GM12865 (cell line): Measurements from ENCODE around the gene PPRC1.

Experiments
- DNase-seq: peaks from one replicate; pipeline ENCODE4 v3.0.0; 2010; ENCODE audit warnings: low read depth
- H3K4me3 ChIP-seq: 2 replicates; pipeline ENCODE4 v1.5.1; 2011; ENCODE audit warnings: mild to moderate bottlenecking, low read depth, low read length, control low read depth
- TF ChIP-seq, protein P1 (sequence below): IDR thresholded peaks from 2 replicates; pipeline ENCODE4 v1.5.1; 2011; ENCODE audit warnings: low read length, control low read depth, low read depth, inconsistent platforms; ENCODE audit not compliant: insufficient read depth; ENCODE audit errors: missing control alignments

Gene PPRC1

DNA sequence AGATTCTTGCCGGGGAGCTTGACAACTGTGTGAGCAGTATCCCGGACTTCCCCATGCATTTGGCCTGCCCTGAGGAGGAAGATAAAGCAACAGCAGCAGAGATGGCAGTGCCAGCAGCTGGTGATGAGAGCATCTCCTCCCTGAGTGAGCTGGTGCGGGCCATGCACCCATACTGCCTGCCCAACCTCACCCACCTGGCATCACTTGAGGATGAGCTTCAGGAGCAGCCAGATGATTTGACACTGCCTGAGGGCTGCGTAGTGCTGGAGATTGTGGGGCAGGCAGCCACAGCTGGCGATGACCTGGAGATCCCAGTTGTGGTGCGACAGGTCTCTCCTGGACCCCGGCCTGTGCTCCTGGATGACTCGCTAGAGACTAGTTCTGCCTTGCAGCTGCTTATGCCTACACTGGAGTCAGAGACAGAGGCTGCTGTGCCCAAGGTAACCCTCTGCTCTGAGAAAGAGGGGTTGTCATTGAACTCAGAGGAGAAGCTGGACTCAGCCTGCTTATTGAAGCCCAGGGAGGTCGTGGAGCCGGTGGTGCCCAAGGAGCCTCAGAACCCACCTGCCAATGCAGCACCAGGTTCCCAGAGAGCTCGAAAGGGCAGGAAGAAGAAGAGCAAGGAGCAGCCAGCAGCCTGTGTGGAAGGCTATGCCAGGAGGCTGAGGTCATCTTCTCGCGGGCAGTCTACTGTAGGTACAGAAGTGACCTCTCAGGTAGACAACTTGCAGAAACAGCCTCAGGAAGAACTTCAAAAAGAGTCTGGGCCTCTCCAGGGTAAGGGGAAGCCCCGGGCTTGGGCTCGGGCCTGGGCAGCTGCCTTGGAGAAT is 6.7 kb downstream of the PPRC1 start:
- no peak for DNase-seq
- no peak overlapping the region for H3K4me3 ChIP-seq
- TF ChIP-seq, protein P1, sequence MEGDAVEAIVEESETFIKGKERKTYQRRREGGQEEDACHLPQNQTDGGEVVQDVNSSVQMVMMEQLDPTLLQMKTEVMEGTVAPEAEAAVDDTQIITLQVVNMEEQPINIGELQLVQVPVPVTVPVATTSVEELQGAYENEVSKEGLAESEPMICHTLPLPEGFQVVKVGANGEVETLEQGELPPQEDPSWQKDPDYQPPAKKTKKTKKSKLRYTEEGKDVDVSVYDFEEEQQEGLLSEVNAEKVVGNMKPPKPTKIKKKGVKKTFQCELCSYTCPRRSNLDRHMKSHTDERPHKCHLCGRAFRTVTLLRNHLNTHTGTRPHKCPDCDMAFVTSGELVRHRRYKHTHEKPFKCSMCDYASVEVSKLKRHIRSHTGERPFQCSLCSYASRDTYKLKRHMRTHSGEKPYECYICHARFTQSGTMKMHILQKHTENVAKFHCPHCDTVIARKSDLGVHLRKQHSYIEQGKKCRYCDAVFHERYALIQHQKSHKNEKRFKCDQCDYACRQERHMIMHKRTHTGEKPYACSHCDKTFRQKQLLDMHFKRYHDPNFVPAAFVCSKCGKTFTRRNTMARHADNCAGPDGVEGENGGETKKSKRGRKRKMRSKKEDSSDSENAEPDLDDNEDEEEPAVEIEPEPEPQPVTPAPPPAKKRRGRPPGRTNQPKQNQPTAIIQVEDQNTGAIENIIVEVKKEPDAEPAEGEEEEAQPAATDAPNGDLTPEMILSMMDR: no peak

DNA sequence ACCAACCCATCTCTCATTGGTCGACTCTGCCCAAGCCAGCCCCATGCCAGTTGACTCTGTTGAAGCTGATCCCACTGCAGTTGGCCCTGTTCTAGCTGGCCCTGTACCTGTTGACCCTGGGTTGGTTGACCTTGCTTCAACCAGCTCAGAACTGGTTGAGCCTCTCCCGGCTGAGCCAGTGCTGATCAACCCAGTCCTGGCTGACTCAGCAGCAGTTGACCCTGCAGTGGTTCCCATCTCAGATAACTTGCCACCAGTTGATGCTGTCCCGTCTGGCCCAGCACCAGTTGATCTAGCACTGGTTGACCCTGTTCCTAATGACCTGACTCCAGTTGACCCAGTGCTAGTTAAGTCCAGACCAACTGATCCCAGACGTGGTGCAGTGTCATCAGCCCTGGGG is 7.4 kb downstream of the PPRC1 start:
- DNase-seq: no peak
- H3K4me3 ChIP-seq: no peak overlapping the region
- TF ChIP-seq, protein P1: no peak

DNA sequence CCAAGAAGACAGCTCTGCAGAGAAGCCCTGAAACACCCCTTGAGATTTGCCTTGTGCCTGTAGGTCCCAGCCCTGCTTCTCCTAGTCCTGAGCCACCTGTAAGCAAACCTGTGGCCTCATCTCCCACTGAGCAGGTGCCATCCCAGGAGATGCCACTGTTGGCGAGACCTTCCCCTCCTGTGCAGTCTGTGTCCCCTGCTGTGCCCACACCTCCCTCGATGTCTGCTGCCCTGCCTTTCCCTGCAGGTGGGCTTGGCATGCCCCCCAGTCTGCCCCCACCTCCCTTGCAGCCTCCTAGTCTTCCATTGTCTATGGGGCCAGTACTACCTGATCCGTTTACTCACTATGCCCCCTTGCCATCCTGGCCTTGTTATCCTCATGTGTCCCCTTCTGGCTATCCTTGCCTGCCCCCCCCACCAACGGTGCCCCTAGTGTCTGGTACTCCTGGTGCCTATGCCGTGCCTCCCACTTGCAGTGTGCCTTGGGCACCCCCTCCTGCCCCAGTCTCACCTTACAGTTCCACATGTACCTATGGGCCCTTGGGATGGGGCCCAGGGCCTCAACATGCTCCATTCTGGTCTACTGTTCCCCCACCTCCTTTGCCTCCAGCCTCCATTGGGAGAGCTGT is 8.2 kb downstream of the PPRC1 start:
- TF ChIP-seq, protein P1: no peak
- H3K4me3 ChIP-seq: no peak overlapping the region
- DNase-seq: no peak

DNA sequence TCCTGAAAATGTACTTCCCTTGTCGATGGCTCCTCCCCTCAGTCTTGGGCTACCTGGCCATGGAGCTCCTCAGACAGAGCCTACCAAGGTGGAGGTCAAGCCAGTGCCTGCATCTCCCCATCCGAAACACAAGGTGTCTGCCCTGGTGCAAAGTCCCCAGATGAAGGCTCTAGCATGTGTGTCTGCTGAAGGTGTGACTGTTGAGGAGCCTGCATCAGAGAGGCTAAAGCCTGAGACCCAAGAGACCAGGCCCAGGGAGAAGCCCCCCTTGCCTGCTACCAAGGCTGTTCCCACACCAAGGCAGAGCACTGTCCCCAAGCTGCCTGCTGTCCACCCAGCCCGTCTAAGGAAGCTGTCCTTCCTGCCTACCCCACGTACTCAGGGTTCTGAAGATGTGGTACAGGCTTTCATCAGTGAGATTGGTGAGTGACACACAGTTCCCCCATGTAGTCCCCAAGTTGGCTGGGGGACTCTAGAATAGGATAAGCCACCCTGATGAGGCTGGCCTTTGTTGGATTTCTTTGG is 8.8 kb downstream of the PPRC1 start:
- H3K4me3 ChIP-seq: no peak overlapping the region
- TF ChIP-seq, protein P1: no peak
- DNase-seq: no peak

DNA sequence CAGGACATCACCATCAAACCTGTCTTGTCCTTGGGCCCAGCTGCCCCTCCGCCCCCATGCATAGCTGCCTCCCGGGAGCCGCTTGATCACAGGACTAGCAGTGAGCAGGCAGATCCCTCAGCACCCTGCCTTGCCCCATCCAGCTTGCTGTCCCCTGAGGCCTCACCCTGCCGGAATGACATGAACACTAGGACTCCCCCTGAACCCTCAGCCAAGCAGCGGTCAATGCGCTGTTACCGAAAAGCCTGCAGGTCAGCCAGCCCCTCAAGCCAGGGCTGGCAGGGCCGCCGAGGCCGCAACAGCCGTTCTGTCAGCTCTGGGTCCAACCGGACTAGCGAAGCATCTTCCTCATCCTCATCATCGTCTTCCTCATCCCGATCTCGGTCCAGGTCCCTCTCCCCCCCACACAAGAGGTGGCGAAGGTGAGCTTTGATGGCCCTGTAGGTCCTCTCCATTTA is 14.2 kb downstream of the PPRC1 start:
- TF ChIP-seq, protein P1: no peak
- no peak overlapping the region for H3K4me3 ChIP-seq
- no peak for DNase-seq

DNA sequence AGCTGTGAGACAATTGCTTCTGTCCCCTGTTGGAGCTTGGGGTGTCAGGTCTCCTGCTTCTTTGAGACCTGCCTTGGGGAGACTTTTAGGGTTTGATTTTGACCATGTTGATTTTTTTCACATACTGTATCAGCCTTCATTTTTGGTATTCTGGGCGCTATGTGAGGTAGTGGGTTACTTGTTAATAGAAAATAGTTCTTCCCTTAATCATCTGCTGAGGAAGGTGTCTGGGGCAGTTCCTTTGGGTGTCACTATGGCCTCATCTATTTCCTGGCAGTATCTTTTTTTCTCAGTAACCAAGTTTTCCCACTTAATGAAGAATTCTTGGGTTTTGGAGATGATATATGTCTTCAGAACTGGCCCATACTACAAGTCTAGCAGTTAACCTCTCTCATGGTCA is 14.7 kb downstream of the PPRC1 start:
- TF ChIP-seq, protein P1: no peak
- no peak for DNase-seq
- H3K4me3 ChIP-seq: no peak overlapping the region
